Eye (tissue), 1 donor: ENCODE data around the gene ELAC2.
"Not testable (repeated sequence)": the region's sequence is repeated elsewhere in the genome, so short reads cannot be mapped to it uniquely, and the experiment has no call there.

Experiments used
- DNase-seq: peaks from one replicate; pipeline ENCODE4 v3.0.0-alpha.2; 2015

ELAC2 gene

GRCh38 chr17:12985431-12986293 is 32.2 kb downstream of the ELAC2 start:
- peak; percentile 38 for DNase-seq

DNA sequence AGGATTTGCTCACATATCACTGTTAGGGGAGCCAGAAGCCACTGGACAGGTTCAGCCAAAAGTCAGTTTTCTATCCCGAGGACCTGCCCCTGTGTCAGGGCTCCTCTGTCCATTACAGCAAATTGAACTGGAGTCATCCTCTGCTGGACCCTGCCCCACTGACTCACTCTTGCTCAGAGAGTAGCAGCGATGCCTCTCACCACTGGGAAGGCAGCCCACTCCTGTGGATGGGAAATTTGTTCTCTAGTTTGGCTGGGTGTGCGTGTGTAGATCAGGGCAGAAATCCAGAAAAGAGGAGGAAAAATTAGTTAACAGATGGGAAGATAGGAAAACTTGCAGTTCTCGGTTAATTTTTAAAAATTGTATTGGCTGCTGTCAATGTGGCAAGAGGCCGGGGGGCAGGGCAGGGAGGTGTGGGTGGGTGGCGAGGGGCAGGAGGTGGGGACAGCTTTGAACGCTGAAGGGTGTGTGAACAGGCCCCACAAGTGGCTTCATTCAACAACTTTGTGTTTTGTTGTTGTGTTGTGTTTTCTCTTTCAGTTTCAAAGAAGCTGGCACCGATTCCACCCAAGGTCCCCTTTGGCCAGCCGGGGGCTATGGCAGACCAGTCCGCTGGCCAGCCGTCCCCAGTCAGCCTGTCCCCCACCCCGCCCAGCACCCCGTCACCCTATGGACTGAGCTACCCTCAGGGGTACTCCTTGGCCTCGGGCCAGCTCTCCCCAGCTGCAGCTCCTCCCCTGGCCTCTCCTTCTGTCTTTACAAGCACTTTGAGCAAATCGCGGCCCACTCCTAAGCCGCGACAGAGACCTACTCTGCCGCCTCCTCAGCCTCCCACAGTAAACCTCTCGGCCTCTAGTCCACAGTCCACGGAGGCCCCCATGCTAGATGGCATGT is 33.6 kb downstream of the ELAC2 start:
- DNase-seq = peak; percentile 58

DNA sequence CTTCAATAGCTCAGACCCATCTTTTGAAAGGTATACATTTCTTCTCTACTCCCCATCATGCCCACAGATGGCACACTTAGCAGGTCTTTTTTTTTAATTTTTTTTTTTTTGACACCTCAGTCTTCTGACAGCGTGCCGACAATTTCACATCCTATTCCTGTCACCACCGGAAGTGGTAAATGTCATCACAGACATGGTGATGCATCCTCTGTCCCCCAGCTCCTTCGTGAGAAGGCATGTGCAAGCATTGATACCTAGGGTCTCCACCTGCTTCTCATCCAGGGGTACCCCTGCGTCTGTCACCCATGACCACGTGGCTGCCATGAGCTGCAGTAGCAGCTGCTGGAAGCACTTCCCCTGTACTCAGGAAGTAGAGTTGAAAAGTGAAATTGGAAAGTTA is 35.6 kb downstream of the ELAC2 start:
- DNase-seq = no peak

- DNase-seq = no peak
Measured at GRCh38 chr17:12979826-12980500, 37.9 kb downstream of the ELAC2 start.

DNA sequence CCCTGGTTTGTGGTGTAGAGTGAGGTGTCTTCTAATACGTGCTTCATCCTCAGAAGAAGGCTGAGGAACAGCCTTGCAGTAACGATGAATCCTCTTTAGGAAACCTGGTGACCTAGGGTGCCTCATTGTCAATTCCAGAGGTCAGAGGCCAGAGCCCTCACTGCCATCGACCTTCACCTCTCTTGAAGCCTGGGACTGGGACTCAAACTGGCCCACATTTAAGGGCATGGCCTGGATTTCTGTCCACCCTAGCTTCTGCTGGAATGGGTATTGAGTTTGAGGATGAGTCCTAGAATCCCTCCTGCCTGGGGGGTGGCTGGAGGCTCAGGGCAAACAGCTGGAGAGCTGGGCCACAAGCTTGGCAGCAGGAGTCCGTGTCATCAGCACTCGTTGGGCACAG is 38.6 kb downstream of the ELAC2 start:
- no peak for DNase-seq

DNA sequence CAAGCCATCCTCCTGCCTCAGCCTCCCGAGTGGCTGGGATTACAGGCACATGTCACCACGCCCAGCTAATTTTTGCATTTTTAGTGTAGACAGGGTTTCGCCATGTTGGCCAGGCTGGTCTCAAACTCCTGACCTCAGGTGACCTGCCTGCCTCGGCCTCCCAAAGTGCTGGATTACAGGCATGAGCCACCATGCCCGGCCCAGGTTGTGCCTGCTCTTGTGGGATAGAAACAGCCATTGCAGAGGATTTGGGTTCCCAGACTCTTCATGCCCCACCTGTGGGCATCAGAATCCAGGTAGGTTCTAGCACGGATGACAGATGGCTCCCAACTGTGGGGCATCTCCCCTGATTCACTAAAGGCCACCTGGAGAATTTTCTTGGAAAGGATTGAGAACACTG is 39.0 kb downstream of the ELAC2 start:
- not testable (repeated sequence) for DNase-seq

- no peak for DNase-seq
Measured at GRCh38 chr17:12977008-12977751, 40.6 kb downstream of the ELAC2 start.

DNA sequence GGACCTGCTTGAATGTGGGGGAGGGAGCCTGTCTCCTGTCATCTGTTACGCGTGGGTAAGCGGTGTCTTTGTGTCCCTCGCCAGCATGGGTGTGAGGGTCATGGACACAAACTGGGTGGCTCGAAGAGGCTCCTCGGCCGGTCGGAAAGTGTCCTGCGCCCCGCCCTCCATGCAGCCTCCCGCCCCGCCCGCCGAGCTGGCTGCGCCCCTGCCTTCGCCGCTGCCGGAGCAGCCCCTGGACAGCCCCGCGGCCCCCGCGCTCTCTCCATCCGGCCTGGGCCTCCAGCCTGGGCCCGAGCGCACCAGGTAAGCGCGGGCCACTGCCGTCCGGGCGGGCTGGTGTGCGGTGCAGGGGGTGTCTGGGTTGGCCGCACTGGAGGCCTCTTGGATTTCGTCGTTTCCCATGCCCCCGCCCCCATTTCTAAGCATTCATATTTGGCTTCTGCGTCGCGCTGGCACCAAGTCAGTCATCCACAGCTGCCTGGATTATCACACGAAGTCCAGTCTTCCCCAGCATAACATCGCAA is 43.8 kb downstream of the ELAC2 start:
- DNase-seq = no peak

DNA sequence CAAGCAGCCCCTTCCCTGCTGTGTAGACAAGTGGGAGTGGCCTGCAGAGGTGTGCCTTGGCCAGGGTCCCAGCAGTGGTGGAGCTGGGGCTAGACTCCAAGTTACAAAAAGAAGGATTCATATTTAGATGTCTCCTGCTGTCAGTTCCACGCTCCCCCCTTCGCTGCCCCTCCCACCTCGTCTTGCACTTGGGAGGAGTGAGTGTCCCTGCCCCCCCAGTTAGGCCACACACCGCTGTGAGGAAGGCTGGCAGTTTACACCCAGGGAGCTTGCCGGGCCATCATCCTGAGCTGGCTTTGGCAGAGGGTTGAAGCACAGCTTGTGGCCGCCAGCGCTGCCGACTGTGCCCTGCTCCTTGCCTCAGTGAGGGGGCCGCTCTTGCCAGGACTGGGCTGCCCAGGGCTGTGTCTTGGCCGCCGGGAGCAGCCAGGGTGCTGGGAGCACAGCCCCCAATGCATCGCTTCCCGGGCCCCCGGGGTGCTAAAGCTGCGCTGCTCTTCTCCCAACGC is 44.3 kb downstream of the ELAC2 start:
- peak; percentile 83 for DNase-seq

GRCh38 chr17:12967962-12968361 is 49.9 kb downstream of the ELAC2 start:
- no peak for DNase-seq

DNA sequence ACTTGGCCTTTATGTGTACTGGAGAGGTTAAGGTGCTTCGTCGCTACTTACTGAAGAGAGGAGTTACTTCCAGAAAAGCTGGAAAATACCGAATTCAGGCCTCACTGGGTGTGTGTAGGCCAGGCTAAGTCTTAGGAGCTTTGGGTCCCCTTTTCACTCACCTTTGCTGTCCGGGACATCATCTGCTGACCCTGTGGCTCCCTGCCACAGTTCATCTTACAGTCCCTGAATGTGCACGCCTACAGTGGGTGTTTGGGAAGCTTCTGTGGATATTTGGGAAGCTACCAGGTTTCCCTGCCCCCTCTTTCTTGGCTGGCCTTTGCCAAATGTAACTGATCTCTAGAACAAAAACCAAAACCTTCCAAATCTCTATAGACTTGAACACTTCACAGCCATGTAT is 51.4 kb downstream of the ELAC2 start:
- DNase-seq = no peak

- DNase-seq = no peak
Measured at GRCh38 chr17:12965988-12966387, 51.8 kb downstream of the ELAC2 start.

GRCh38 chr17:12964840-12965239 is 53.0 kb downstream of the ELAC2 start:
- no peak for DNase-seq

DNA sequence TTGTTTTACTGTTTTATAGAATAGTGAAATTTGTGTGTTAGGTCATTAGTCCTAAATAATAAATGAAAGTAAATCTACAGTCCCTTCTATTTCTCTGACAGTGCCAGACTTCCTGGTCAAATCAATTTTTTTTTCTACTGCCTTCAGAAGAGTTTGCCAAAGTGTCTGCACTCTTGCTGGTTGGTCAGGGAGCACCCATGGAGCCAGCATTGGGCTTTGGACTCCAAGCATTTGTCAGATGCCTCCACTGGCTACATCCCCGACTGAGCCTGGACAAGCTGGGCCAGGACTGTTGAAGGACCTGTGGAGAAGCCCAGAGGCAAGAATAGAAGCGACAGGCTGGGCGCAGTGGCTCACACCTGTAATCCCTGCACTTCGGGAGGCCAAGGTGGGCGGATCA is 53.7 kb downstream of the ELAC2 start:
- no peak for DNase-seq

GRCh38 chr17:12963505-12963904 is 54.3 kb downstream of the ELAC2 start:
- no peak for DNase-seq

- no peak for DNase-seq
Measured at GRCh38 chr17:12961655-12962054, 56.2 kb downstream of the ELAC2 start.

- no peak for DNase-seq
Measured at GRCh38 chr17:12959441-12959840, 58.4 kb downstream of the ELAC2 start.

DNA sequence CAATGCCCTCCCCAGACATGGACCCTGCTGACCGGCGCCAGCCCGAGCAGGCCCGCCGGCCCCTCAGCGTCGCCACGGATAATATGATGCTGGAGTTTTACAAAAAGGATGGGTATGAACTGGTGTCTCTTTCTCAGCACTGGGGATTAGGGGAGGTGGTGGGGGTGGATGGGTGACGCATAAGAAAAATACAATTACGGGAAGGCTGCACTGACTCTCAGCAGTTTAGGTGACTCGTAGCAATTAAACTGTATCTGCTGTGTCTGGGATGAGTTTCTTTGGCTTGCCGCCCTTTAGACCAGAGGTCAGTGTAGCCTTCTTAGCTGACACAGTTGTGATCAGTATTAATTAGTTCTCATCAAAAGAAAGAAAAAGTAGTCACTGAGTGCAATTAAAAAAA is 59.0 kb downstream of the ELAC2 start:
- no peak for DNase-seq

- no peak for DNase-seq
Measured at GRCh38 chr17:12955521-12955920, 62.3 kb downstream of the ELAC2 start.

DNA sequence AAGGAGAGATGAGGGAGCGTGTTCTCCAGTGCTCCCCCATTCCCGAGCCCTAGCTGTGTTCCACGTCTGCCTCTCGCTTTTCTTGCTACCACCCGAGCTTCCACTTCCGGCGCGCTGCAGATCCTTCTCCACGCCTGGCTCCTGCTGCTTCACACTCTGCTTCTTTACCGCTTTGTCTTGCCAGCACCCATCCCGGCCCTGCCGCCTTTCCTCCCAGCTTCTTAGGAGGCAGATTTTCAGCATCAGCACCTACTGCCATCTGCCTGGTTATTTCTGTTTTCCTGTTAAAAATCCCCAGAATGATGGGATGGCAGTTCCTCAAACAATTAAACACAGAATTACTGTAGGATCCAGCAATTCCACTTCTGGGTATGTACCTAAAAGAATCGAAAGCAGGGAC is 64.7 kb downstream of the ELAC2 start:
- DNase-seq = no peak

GRCh38 chr17:12952012-12952411 is 65.8 kb downstream of the ELAC2 start:
- no peak for DNase-seq

GRCh38 chr17:12947047-12947446 is 70.8 kb downstream of the ELAC2 start:
- no peak for DNase-seq
